Activated effector memory CD4-positive, alpha-beta T cell treated with Interleukin-2 at 50 U/mL for 16 hours (primary cell): ENCODE measurements around the gene C2CD2.

Experiments used
- DNase-seq: peaks from one replicate; pipeline ENCODE4 v3.0.0-alpha.2; 2020

The C2CD2 gene

DNA sequence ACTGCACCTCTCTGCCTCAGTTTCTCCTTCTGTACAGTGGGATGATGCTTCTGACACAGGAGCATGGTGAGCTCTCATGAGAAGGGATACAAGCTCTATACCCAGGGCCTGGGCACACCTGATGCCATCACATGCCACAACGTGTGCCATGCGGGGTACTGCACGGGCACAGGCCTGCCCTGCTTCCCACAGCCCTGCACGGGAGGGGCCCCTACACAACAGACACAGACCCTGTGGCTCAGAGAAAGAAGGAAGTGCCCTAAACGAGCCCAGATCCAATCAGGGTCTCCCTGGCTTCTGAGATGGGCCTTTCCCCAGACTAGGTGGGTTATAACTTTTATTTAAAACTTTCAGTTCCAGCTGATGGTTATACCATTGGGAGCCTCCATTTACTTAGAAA is 24.6 kb downstream of the C2CD2 start:
- DNase-seq, result no peak

DNA sequence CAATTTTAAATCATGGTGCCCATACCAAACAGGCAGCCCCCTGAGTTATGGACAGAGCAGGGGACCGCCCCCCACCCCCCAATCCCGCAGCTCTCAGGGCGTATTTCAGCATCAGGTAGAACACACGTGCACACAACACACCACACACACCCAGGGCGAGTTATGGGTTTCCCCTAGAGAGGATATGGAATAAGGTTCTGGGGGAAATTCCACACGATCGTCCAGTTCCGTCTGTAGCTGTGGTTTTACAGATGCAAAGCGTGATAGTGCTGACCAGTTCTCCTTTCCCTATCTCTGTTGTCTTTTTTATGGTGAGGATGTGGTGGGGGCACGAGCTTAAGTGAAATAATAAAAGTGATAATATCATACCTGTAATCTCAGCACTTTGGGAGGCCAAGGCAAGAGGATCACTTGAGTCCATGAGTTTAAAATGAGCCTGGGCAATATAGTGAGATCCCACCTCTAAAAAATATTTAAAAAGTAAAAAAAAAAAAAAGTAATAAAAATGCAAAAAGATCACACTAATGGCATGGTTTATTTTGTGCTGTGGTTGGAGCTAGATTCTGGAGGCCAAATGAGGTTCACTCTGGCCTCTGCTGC is 25.1 kb downstream of the C2CD2 start:
- DNase-seq, result no peak

DNA sequence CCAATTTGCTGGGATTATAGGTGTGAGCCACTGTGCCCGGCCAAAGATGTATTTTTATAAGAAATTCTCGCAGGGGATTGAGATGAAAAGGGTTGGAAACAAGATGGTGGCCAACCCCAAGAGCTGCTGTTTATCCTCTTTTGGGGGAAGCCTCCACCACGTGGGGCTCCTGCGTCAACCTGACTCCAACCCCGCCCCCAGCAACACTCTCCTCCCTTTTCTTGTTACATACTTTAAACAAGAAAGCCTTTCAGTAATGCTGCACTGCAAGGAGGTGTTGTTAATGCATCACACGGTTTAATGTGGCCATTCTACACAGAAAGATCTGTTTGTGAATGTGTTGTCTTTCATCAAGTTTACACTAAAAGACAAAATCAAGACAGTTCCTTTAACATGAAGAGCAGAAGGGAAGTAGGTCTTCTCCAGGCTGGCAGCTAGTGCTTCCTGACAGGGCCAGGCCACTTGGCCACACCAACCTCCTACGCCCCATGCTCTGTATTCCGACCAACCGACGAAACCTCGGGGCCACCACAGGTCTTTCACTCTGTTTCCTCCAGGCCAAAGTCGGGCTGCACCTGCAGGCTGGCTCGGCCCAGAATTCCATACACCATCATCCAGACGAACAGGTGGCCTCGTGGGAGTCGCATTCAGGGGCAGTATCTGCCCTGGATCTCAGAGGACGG is 25.9 kb downstream of the C2CD2 start:
- DNase-seq, result no peak

GRCh38 chr21:41926807-41927171 is 27.0 kb downstream of the C2CD2 start:
- DNase-seq, result no peak

- DNase-seq, result peak; percentile 22
Measured at GRCh38 chr21:41926117-41926806, 27.6 kb downstream of the C2CD2 start.

DNA sequence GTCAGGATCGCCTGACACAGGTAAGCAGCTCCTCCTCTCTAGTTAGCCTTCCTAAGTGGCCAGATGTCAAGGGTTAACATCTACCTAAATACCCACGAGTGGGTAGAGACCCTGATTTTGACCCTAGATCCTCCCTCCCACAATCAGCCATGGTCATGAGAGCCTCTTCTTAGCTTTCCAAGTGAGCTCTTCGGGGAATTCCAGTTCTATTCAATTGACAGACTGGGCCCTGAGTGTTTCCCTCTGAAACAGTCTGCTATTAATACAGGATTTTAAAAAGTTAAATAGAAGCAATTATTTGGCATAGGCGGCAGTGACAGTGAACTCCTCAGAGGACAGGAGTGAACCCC is 28.1 kb downstream of the C2CD2 start:
- DNase-seq, result no peak

DNA sequence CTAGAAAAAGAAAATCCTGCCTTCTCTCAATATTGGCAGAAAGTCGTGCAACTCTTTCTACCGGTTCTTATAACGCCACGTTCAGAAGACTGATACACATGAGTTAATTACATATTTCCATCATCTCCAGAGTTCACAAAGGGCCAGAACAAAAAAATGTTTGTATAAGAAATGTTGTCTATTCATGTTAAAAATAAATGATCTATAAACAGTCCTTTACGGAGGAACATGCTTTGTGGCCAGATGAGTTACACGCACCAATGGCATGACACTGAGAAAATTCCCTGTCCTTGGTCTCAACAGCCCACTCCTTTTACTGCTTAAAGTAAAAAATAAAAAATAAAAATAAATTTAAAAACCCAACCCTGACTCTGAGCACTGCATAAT is 29.5 kb downstream of the C2CD2 start:
- DNase-seq, result no peak

DNA sequence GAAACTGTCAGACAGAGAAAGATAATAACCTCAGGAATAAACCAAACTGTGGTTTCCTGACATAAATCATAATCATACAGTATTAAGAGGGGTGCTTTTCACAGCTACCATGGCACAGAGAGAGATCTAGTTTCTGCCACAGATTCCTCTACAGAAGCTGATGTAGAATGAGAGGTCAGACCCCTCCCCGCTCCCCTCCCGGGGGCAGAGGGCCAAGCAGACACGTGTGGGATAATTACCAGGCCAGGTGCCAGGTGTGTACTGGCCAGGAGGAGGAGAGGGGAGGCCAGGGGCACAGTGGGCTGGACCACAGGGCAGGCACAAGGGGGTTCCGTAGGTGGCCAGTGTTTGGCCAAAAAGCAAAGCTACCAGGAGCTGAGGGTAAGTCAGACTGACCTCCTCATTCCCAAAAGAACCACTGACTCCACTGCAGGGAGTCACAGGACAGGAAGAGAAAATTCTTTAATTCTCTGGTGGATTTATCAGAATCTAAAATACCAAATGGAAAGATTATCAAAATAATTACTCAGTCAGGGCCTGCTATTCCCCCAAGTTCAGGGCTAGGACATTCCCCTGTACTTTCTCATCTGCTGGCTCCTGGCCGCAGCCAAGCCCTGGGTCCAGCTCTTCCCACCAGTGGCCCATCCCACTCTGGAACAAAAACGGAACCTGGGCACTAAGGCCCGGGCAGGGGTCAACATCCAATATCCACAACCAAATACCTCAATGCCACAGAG is 30.0 kb downstream of the C2CD2 start:
- DNase-seq, result no peak

- no peak for DNase-seq
Measured at GRCh38 chr21:41923186-41923585, 30.6 kb downstream of the C2CD2 start.

DNA sequence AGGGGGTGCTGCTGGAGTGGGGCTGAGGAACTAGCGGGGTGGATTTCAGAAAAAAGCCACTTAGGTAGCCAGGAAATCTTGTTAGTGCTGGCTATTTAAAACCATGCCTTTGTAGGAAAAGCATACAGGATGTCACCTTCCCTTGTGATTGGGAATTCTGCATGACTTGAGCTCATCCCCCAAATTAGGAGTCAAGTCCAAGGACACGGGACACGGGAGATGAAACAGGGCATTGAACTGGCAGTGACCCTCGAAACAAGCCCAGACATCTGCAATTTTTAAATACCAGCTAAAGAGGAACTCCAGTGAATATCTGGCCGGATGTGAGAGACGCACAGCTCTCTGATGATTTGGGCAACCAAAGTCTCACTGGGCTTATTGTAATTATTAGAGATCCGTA is 32.8 kb downstream of the C2CD2 start:
- no peak for DNase-seq

DNA sequence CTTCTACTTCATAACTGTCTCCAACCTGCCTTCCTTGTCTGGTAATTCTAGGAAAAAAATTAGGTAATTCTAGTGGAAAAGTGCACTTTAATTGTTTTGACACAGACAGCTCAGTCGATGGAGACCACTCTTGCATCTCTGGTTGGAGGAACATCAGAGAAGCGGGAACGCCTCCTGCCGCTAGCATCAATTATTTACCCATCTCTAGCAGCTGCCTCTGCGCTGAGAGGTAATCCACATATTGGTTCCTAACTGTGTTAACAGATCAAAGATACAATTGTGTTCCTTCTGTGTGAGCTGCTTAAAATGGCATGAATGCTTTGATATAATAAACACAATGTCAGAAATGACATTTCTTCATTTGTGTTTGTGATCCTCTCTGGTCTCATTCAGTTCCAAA is 33.3 kb downstream of the C2CD2 start:
- DNase-seq, result no peak

DNA sequence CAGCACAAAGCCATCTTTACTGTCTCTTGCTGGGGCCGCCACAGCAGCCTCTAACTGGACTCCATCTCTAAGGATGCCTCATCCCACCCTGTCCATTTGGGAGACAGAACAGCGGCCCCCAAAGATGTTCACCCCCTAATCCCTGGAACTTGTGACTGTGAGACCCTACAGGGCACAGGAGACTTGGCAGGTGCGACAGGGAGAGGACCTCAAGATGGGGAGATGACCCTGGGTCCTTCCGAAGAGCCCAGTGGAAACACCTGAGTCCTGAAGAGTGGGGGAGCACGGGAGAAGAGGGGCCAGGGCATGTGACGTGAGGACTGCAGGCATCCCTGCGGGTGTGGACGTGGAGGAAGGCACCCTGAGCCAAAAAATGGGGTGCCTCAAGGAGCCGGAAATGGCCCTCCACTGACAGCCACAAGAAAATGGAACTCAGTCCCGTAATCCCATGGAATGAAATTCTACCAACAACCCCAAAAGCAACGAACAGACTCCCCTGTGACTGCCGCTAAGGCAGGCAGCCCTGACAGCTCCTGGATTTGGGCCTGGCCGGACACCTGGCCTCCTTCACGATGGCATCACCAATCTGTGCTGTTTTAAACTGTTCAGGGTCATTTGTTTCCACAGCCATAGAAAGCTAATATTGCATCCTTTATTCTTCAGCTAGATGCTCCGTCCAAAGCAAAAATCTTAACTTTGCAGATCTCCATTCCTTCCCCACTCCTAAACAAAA is 34.0 kb downstream of the C2CD2 start:
- DNase-seq, result no peak

DNA sequence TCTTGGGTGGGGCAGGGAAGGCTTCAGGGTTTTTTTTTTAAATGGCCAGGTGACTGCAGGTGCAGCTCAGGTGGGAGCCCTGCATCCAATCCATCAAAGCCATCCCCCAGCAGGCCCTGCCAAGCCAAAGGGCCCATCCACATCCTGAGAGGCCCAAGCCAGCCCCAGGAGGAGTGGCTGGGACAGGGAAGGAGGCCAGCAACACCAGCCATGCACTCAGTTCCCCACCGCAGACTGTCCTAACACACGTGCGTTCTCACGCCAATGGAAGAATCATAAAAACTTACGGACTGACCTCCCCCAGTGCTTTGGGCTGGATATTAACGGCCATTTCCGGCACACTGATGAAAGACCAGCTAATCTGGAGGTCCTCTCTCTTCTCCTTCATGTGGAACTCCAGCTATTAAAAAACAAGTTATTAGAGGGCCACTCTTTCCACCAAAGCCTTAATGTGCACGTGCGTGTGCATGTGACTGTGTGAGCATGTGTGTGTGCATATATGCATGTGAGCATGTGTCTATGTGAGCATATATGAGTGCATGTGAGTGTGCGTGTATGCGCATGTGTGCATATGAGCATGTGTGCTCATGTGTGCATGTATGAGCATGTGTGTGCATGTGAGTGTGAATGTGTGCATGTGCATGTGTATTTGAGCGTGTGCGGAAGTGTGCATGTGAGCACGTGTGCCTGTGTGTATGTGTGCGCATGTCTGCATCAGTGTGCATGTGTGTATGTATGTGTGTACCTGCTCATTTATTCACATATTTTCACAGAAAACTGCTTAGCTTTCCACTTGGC is 35.1 kb downstream of the C2CD2 start:
- no peak for DNase-seq

DNA sequence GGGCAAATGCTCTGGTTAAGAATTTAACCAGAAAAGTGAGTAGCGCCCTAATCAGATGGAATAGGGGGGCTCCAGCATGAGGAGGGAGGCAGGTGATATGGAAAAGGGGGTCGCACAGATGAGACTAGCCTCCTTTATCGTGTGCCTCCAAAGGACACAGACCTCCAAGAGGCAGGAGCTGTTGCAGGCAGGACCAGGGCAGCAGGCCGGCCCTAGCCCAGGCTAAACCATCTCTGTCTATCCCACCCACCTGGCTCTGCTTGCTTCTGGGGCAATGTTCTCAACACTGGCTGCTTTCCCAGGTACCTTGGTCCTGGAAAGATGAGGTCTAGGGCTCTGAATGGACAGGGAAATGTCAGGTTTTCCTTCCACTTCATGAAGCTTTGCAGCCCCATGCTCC is 36.3 kb downstream of the C2CD2 start:
- no peak for DNase-seq

GRCh38 chr21:41916888-41917433 is 36.9 kb downstream of the C2CD2 start:
- no peak for DNase-seq

- no peak for DNase-seq
Measured at GRCh38 chr21:41914965-41915364, 38.9 kb downstream of the C2CD2 start.

DNA sequence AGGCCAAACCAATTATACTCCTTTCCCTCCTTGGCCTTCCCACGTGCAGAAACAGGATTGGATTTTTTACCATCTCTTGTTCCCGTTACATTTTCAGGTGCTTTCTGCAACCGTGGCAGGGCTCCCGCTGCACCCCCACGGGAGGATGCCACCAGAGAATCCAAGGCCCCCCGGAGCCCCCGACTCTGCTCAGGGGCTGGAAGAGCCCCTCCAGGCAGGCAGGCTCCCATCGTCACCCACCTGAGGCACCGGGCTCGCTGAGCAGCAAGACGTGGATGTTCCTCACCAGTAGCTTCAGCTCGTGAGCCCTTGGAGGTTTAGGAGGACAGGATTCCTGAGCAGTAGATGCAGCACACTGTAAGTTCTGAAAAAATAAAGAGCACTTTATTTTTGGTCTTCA is 39.5 kb downstream of the C2CD2 start:
- DNase-seq, result no peak

GRCh38 chr21:41913230-41913629 is 40.6 kb downstream of the C2CD2 start:
- DNase-seq, result no peak

DNA sequence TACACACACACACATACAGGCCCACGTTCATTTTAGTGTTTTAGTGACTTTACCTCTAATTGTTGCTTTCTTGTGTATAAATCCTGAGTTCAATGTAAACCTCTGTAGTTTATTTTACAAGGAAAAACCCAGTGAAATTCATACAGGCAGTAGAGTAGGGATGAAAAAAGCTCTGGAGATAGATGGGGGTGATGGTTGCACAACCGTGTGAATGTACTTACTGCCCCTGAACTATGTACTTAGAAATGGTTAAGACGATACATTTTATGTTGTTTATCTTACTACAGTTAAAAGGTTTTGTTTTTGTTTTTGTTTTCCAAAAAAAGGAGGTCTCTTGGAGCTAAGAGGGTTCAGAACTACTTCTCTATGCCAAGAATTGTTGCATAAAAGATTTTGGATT is 45.0 kb downstream of the C2CD2 start:
- no peak for DNase-seq

- no peak for DNase-seq
Measured at GRCh38 chr21:41907496-41908258, 46.1 kb downstream of the C2CD2 start.

DNA sequence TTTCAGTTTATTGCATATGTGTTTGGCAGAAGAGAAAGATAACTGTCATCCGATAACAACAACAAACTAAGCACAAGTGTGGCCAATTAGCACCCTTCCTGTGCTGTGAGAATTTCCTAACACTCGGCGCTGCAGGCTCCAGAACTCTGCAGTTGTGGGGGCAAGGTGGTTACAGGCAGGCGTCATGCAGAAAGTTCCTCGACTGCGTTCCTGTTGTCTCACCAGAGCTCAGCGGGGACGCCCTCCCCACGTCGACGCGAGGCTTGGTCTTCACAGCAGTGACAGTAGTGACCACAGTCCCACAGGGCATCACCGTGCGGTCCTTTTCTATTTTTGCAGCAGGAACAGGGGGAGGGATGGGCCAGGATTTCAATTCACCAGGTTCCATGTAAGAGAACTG is 47.0 kb downstream of the C2CD2 start:
- DNase-seq, result no peak
